GM19351 (cell line): ENCODE measurements around the gene AEBP1.

Source experiments
- ATAC-seq: cut with Tn5 transposase; IDR thresholded peaks from one replicate; pipeline ENCODE4 v1.9.1; 2021; ENCODE audit warnings: mild to moderate bottlenecking, moderate library complexity; ENCODE audit not compliant: unreplicated experiment

AEBP1 gene

GRCh38 chr7:44066494-44067063, 37.6 kb upstream of the AEBP1 start:
- ATAC-seq: no peak

- ATAC-seq: no peak
Observed at GRCh38 chr7:44067064-44067951, 36.8 kb upstream of the AEBP1 start.

- no peak for ATAC-seq
Observed at GRCh38 chr7:44068054-44068453, 36.1 kb upstream of the AEBP1 start.

- no peak for ATAC-seq
Observed at GRCh38 chr7:44071726-44072363, 32.3 kb upstream of the AEBP1 start.

- ATAC-seq: no peak
Observed at GRCh38 chr7:44072364-44073231, 31.5 kb upstream of the AEBP1 start.

- peak; percentile 83 for ATAC-seq
Observed at GRCh38 chr7:44073664-44074348, 30.3 kb upstream of the AEBP1 start.

- no peak for ATAC-seq
Observed at GRCh38 chr7:44074349-44074695, 29.8 kb upstream of the AEBP1 start.

- no peak for ATAC-seq
Observed at GRCh38 chr7:44075296-44076075, 28.7 kb upstream of the AEBP1 start.

- no peak for ATAC-seq
Observed at GRCh38 chr7:44076101-44076895, 27.8 kb upstream of the AEBP1 start.

- no peak for ATAC-seq
Observed at GRCh38 chr7:44077061-44077460, 27.1 kb upstream of the AEBP1 start.

GRCh38 chr7:44077681-44078091, 26.5 kb upstream of the AEBP1 start:
- no peak for ATAC-seq

- no peak for ATAC-seq
Observed at GRCh38 chr7:44078521-44078920, 25.6 kb upstream of the AEBP1 start.

- ATAC-seq: no peak
Observed at GRCh38 chr7:44079331-44080021, 24.7 kb upstream of the AEBP1 start.

GRCh38 chr7:44080118-44080517, 24.0 kb upstream of the AEBP1 start:
- ATAC-seq: no peak

GRCh38 chr7:44080686-44081265, 23.4 kb upstream of the AEBP1 start:
- ATAC-seq: no peak

GRCh38 chr7:44081266-44081748, 22.8 kb upstream of the AEBP1 start:
- ATAC-seq: no peak

- peak; percentile 87 for ATAC-seq
Observed at GRCh38 chr7:44082541-44083207, 21.5 kb upstream of the AEBP1 start.
